ENCODE measurements around the gene SLC35A3.

Gene SLC35A3

GRCh38 chr1:100053727-100054126, 83.9 kb downstream of the SLC35A3 start:
- Histone ChIP-seq H3K9me3 (ENCODE audit: control insufficient read depth, insufficient read depth, low read depth, low read length) (no peaks in the 10 kb centered on the region), H3K27ac (ENCODE audit: extremely low read depth, low read depth, low read length) (no peak overlapping the region), H3K4me3 (ENCODE audit: low read depth, low read length) (no peak overlapping the region), H3K36me3 (ENCODE audit: control insufficient read depth in 2 of 2, insufficient read depth in 1 of 2, low read length in 2 of 2) (peaks cover 2 to 3% of the 10 kb centered on the region in 2 experiments), H3K4me1 (ENCODE audit: control insufficient read depth, insufficient read depth, low read length) (peaks cover 2% of the 10 kb centered on the region; the same call in 1 of the 2 replicates)
- CTCF ChIA-PET: interaction anchor here (1.0 kb wide), 1 partner anchor 403 kb away, joined by 5 read pairs; no protein-coding TSS in a partner anchor
- POLR2A ChIA-PET: no interaction called here
- no peak for TF ChIP-seq KLF16 (tag by site-specific recombination; IDR thresholded peaks at IDR 0.05)
- peak; percentile 72; the same call in 1 of the 2 replicates for TF ChIP-seq ZNF362 (tag by site-specific recombination; IDR thresholded peaks at IDR 0.05)
- no peak for TF ChIP-seq ZNF654 (tag by site-specific recombination; IDR thresholded peaks at IDR 0.05; ENCODE audit: low read depth)
- TF ChIP-seq KLF1 (tag by site-specific recombination; IDR thresholded peaks at IDR 0.05): no peak
- TF ChIP-seq ZNF26 (tag by site-specific recombination; IDR thresholded peaks at IDR 0.05): no peak

- POLR2A ChIA-PET: no interaction called here
Observed at GRCh38 chr1:100061681-100062080, 91.9 kb downstream of the SLC35A3 start.

GRCh38 chr1:100065183-100065968, 95.6 kb downstream of the SLC35A3 start:
- peaks cover 50 to 79% of the 10 kb centered on the region in 2 experiments for H3K36me3 ChIP-seq (ENCODE audit: control insufficient read depth in 2 of 2, insufficient read depth in 1 of 2, low read length in 2 of 2)
- POLR2A ChIA-PET: no interaction called here
- no peaks in the 10 kb centered on the region for H3K9me3 ChIP-seq (ENCODE audit: control insufficient read depth, insufficient read depth, low read depth, low read length)
- H3K4me1 ChIP-seq (ENCODE audit: control insufficient read depth, insufficient read depth, low read length): 0 out of 2 replicates have a peak, but pooled peaks cover 5% of the 10 kb centered on the region
- H3K4me3 ChIP-seq (ENCODE audit: low read depth, low read length): no peak overlapping the region
- H3K27ac ChIP-seq (ENCODE audit: extremely low read depth, low read depth, low read length): no peak overlapping the region
- CTCF ChIA-PET: no interaction called here
- TF ChIP-seq ZNF221 (tag by site-specific recombination; IDR thresholded peaks at IDR 0.05; ENCODE audit: borderline replicate concordance) (no peak), ZNF366 (tag by site-specific recombination; conservative IDR thresholded peaks at IDR 0.05) (peak; percentile 92), PRDM1 (tag by site-specific recombination; IDR thresholded peaks at IDR 0.05) (peak; percentile 100), ZNF140 (tag by site-specific recombination; IDR thresholded peaks at IDR 0.05) (no peak), ZNF776 (tag by site-specific recombination; IDR thresholded peaks at IDR 0.05; ENCODE audit: borderline replicate concordance) (no peak), ZNF280D (tag by site-specific recombination; IDR thresholded peaks at IDR 0.05) (no peak), ZBTB21 (tag by site-specific recombination; IDR thresholded peaks at IDR 0.05) (no peak), ZNF514 (tag by site-specific recombination; IDR thresholded peaks at IDR 0.05) (no peak), ZNF311 (tag by site-specific recombination; IDR thresholded peaks at IDR 0.05; ENCODE audit: borderline replicate concordance) (0 out of 2 replicates have a peak, but pooled peaks have one; percentile 29), IKZF3 (tag by site-specific recombination; IDR thresholded peaks at IDR 0.05) (peak; percentile 66; the same call in 1 of the 2 replicates), ZNF610 (tag by site-specific recombination; IDR thresholded peaks at IDR 0.05; ENCODE audit: borderline replicate concordance) (no peak), ZNF561 (tag by site-specific recombination; IDR thresholded peaks at IDR 0.05; ENCODE audit: borderline replicate concordance) (no peak), ZNF785 (tag by site-specific recombination; IDR thresholded peaks at IDR 0.05) (no peak), CTCF (tag by site-specific recombination; IDR thresholded peaks at IDR 0.05) (no peak), ZNF530 (tag by site-specific recombination; IDR thresholded peaks at IDR 0.05; ENCODE audit: low read depth) (0 out of 2 replicates have a peak, but pooled peaks have one; percentile 30), MEIS1 (CRISPR knock-in tag; IDR thresholded peaks at IDR 0.05; ENCODE audit: borderline replicate concordance) (no peak)

More at GRCh38 chr1:100061681-100062080, 91.9 kb downstream of the SLC35A3 start:
- 0 out of 2 replicates have a peak, but pooled peaks cover 5% of the 10 kb centered on the region for H3K4me1 ChIP-seq (ENCODE audit: control insufficient read depth, insufficient read depth, low read length)
- peaks cover 33 to 58% of the 10 kb centered on the region in 2 experiments for H3K36me3 ChIP-seq (ENCODE audit: control insufficient read depth in 2 of 2, insufficient read depth in 1 of 2, low read length in 2 of 2)
- H3K9me3 ChIP-seq (ENCODE audit: control insufficient read depth, insufficient read depth, low read depth, low read length): no peaks in the 10 kb centered on the region
- H3K27ac ChIP-seq (ENCODE audit: extremely low read depth, low read depth, low read length): no peak overlapping the region
- CTCF ChIA-PET: no interaction called here
- TF ChIP-seq ZNF660 (tag by site-specific recombination; IDR thresholded peaks at IDR 0.05): no peak
- TF ChIP-seq GLI2 (tag by site-specific recombination; IDR thresholded peaks at IDR 0.05; ENCODE audit: borderline replicate concordance, low read depth): no peak
- no peak overlapping the region for H3K4me3 ChIP-seq (ENCODE audit: low read depth, low read length)
